Fibroblast of pulmonary artery (primary cell): ENCODE results near the gene HSPA12A.

Experiments
- DNase-seq: peaks from one replicate; pipeline ENCODE4 v3.0.0-alpha.2; 2010; ENCODE audit warnings: low read depth
- H3K4me3 ChIP-seq: replicated peaks from 2 replicates; pipeline ENCODE4 v1.5.1; 2011; ENCODE audit warnings: low read depth, mild to moderate bottlenecking, control low read depth, low read length, moderate library complexity
- TF ChIP-seq, protein P1 (sequence below): IDR thresholded peaks from 2 replicates; pipeline ENCODE4 v1.5.1; 2011; ENCODE audit warnings: mild to moderate bottlenecking, control low read depth, low read length, inconsistent platforms; ENCODE audit errors: missing control alignments

The HSPA12A gene

DNA sequence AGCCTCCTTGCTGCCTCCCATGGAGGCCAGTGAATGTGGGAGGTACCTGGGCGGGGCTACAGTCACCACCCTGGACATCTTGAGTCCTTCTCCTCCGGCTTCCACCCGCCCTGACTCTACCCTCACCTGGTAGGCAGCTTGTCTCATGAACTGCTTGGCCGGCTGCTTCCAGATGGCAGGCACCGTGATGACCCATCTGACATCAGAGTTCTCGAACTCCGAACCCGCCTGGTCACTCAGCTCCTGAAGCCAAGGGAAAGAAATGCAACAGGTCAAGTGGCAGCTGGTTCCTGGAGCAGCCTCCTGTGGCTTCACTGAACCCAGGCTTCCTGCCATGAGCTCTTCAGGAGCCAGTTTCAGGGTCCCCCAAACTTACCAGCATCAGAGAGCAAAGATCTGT, 50.1 kb downstream of the HSPA12A start:
- TF ChIP-seq, protein P1, sequence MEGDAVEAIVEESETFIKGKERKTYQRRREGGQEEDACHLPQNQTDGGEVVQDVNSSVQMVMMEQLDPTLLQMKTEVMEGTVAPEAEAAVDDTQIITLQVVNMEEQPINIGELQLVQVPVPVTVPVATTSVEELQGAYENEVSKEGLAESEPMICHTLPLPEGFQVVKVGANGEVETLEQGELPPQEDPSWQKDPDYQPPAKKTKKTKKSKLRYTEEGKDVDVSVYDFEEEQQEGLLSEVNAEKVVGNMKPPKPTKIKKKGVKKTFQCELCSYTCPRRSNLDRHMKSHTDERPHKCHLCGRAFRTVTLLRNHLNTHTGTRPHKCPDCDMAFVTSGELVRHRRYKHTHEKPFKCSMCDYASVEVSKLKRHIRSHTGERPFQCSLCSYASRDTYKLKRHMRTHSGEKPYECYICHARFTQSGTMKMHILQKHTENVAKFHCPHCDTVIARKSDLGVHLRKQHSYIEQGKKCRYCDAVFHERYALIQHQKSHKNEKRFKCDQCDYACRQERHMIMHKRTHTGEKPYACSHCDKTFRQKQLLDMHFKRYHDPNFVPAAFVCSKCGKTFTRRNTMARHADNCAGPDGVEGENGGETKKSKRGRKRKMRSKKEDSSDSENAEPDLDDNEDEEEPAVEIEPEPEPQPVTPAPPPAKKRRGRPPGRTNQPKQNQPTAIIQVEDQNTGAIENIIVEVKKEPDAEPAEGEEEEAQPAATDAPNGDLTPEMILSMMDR = no peak

DNA sequence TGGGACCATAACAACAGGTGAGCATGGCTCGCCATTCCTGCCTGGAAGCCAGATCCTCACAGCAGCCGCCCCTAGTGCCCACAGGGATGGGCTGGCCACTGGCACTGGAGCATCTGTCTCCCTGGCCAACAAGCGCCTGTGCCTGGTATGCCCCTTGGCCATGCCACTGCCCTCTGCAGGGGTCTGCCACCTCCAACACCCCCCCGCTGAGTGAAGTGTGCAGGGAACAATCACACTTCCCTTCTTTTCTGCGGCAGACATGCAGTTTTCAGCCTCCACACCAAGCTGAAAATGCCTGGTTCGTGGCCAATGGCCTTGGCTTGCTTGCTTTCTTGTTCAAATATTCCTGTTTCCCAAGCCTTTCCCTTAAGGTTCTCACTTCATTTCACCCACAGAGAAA, 50.7 kb downstream of the HSPA12A start:
- no peak for DNase-seq
- no peak overlapping the region for H3K4me3 ChIP-seq
- TF ChIP-seq, protein P1 = no peak

More for the DNA sequence above, 50.1 kb downstream of the HSPA12A start:
- DNase-seq = no peak
- no peak overlapping the region for H3K4me3 ChIP-seq

DNA sequence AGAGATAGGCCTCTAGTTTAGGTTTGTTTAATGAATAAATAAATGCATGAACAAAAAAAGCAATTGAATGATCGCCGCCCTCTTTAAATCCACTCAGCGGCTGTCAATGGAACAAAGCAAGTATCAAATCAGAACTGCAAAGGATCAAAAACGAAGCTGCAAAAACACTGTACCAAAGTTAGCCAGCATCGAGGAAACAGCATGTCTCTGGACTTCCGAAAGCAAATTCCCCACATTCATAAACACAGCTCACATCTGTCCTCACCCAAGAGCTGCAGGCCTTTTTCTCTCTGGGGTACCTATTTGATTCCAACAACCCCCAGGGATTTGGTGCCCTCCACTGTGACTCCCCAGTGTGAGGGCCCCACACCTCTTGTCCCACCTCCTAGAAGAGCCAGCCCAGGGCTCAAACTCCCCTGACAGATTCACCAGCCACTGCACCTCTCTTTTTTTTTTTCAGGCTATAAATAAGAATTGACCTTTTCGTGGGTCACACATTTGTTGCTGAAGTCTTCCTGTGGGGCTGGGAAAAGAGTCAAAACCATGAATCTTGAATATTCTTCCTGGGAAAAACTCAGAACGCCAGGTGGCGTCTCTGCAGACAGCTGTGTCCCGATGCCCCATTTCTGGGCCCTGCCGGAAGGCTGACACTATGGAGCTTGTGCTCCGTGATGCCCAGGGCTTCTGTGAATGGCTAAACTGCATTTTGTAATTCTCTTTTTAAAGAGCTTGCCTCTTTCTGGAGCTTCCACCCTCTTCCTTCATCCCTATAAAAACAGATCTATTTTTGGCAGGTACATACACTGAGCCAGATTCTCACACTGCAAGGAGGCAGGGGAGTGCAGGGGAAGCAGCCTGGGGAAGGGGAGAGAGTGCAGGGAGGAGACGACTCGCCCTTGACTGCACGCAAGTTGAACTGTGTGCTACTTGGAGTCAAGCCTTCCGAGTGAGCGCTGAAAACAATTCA, 51.7 kb downstream of the HSPA12A start:
- TF ChIP-seq, protein P1 = peak; percentile 39
- no peak overlapping the region for H3K4me3 ChIP-seq
- peak; percentile 45 for DNase-seq

DNA sequence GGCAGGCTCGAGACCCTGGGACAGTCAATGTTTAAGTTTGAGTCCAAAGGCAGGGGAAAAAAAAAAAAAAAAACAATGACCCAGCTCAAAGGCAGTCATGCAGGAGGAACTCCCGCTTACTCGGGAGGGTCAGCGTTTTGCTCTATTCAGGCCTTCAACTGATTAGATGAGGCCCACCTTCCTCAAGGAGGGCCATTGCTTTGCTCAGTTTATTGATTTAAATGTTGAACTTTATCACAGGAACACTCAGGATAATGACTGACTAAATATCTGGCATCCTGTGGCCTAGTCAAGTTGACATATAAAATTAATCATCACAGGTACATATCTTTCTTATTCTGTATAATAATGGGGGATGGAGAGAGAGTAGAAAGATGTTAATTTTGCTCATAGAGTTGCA, 52.6 kb downstream of the HSPA12A start:
- no peak overlapping the region for H3K4me3 ChIP-seq
- TF ChIP-seq, protein P1 = no peak
- no peak for DNase-seq

DNA sequence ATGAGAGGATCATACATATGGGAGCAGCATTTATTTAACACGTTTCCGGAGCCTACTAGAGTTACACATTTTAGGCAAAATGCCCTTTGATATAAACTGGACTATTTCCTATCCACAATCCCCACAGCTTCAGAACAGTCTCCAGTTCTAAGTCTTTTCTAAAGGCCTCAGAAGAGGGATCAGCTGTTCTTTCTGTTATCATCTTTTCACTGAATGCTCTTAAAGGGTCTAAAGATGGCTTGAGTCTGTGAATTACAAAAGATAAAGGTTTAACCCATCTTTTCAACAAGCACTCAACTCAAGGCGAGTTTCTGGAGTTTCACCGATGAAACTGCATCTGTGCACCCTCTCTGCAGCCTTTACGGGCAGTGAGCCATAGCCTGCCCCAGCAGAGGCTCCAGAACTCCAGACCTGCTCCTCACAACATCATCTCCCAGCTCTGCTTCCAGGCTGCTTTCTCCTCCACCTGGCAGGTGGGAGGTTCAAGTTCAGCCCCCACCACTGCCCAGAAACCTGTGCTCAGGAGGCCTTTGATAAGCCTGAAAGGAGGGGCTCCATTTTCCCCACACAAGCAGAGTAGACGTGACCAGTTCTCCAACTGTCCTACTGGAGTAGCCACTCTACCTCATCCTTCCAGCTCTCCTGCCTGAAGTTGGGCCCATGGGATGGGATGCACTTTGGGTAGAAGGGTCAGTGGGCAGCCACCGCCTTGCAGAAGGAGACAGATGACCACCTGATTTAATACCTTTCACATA, 53.4 kb downstream of the HSPA12A start:
- H3K4me3 ChIP-seq = no peak overlapping the region
- DNase-seq = no peak
- TF ChIP-seq, protein P1 = no peak

DNA sequence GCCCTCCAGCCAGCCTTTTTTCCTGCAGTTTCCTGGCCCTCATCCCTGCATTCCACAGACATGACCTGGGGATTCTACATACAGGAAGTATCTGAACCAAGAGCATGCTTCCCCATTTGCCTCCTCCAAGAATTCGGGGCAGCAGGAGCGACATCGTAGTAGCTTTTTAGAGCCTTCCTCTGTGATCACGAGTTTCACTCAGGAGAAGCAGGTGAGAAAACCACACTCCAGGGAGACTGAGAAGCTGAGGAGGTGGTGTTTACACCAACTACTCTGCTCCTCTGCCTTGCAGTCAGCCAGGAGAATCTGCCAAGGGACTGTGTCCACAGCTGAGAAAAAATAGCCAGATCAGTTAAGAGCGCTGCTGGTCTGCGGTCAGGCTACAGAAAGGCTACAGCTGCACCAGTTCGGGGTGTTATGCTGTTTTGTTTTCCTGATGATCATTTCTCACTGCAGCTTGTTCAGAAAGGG, 54.1 kb downstream of the HSPA12A start:
- peak; percentile 73 for DNase-seq
- no peak overlapping the region for H3K4me3 ChIP-seq
- TF ChIP-seq, protein P1 = no peak
